ENCODE results near the gene ZNF628.
"Not testable (repeated sequence)": the region's sequence is repeated elsewhere in the genome, so short reads cannot be mapped to it uniquely, and the experiment has no call there.

Gene ZNF628

DNA sequence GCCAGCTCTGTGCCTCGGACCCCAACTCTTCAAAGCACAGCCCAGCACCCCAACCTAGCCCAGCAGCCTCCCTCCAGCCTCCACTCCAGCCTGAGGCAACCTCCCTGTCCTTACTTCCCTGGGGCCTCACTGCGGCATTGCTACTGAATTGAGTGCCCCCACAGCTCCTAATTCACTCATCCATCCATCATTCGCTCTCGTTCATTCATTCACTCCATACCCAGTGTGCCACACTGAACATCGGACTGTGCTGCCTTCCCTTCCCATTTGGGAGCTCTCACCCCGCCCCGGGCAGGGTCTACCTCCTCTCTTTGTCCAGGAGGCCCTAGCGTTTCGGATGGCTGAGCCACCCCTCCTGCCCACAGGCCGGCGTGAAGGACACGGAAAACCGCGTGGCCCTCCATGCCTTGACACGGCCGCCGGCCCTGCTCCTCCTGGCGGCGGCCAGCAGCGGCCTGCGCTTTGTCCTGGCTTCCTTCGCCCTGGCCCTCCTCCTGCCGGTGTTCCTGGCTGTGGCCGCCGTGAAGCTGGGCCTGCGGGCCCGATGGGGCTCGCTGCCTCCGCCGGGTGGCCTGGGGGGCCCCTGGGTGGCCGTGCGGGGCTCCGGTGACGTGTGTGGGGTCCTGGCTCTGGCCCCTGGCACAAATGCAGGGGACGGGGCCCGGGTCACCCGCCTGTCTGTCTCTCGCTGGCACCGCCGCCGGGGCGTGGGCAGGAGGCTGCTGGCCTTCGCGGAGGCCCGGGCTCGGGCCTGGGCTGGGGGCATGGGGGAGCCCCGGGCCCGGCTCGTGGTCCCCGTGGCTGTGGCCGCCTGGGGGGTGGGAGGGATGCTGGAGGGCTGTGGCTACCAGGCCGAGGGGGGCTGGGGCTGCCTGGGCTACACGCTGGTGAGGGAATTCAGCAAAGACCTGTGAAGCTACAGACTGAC, 9.9 kb downstream of the ZNF628 start:
- DNase-seq = no peak

- DNase-seq = no peak
These were observed 10.8 kb downstream of the ZNF628 start for GRCh38 chr19:55486971-55487923.

DNA sequence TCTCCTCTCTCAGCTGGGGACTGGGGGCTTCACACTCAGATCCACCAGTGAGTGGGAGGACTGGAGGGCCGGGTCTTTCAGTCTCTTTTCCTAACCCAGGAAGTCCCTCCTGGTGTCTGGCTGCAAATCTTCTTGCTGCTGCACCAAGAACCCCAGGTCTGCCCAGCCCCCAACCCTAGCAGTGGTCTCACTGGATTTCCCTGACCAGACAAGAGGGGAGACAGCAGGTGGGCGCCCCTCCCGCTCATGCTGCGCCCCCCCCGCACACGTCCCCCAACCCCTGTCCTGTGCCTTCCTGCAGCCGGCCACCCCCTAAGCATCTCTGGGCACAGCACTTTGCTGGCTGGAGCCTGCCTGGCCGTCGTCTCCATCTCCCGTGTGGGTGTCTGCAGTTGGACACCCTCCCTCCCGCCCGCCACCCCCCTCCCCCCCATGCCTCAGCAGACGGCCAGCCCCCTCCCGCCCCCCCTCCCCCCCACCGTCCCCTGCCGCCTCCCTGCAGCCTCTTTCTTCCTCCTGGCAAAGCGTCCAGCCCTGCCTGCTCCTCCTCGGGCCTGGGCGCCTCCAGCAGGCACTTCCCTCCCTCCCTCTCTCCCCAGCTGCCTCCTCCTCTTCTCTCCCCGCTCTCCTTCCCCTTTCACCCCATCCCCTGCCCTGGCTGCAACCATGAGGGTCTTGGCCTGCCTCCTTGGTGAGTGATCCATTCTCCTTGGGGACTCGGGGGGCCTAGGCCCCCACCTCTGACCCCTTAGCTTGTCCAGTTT, 11.7 kb downstream of the ZNF628 start, which contains the start of gene SSC5D:
SSC5D (plus strand) TSS at position 513 of the 764 bp plus-strand sequence; CDS start at position 667, 154 bp downstream.
- no peak for DNase-seq

- no peak for DNase-seq
These were observed 12.7 kb downstream of the ZNF628 start for GRCh38 chr19:55488986-55489710.

DNA sequence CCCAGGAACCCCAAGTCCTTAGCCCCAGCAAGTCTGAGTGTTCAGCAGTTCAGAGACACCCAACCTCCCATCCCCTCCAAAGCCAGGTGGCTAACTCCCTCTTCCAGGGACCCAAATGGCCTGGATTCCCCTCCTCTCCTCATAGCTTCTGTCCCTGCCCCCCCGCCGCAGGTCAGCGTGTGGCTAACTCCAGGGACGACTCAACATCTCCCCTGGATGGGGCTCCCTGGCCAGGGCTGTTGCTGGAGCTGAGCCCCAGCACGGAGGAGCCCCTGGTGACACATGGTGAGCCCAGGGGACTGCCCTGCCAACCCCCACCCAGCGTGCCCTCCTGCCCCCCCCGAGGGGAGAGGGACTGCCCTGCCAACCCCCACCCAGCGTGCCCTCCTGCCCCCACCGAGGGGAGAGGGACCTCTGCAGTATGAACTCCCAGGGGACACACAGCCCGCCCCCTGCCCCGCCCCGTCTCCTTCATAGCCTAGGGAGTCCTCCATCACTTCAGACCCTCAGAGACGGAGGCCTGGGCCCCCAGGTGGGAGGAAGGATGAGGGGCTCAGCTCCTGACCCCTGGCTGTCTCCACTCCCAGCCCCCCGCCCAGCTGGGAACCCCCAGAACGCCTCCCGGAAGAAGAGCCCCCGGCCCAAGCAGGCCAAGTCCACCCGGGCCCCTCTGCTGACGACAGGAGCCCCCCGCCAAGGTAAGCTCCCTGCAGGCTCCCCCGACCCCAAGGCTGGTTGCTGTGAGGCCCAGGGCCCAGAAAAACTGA, 13.5 kb downstream of the ZNF628 start:
- no peak for DNase-seq

- no peak for DNase-seq
These were observed 14.3 kb downstream of the ZNF628 start for GRCh38 chr19:55490478-55491432.

GRCh38 chr19:55491546-55492360, 15.3 kb downstream of the ZNF628 start:
- no peak for DNase-seq

- DNase-seq = peak; percentile 31
These were observed 16.0 kb downstream of the ZNF628 start for GRCh38 chr19:55492362-55492944.

- DNase-seq = no peak
These were observed 16.7 kb downstream of the ZNF628 start for GRCh38 chr19:55493052-55493644.

GRCh38 chr19:55493645-55494171, 17.3 kb downstream of the ZNF628 start:
- no peak for DNase-seq

GRCh38 chr19:55494172-55494761, 17.9 kb downstream of the ZNF628 start:
- DNase-seq = no peak

DNA sequence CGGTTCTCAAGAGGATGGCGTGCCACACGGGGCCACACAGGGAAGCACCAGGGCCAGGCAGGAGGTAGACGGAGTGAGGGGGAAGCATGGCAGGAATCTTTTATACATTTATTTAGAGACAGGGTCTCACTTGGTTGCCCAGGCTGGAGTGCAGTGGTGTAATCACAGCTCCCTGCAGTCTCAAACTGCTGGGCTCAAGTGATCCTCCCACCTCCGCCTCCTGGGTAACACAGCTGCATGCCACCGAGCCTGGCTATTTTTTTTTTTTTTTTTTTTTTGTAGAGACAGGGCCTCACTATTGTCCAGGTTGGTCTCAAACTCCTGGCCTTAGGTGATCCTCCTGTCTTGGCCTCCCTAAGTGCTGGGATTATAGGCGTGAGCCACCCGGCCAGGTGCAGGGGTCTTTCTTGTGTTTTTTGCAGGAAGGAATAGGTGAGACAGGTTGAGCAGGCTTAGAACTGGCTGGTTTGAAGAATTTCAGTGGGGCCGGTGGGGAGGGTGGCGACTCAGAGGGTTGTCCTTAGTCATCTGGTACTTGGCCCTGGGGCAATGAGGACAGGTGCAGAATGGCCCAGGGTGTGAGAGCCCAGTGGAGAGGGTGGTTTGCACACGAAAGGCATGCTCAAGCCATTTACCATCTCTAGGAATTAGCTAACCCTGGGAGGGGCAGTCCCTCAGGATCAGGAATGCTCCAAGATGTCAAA, 19.4 kb downstream of the ZNF628 start:
- DNase-seq = no peak

- DNase-seq = not testable (repeated sequence)
These were observed 20.4 kb downstream of the ZNF628 start for GRCh38 chr19:55496820-55497219.

DNA sequence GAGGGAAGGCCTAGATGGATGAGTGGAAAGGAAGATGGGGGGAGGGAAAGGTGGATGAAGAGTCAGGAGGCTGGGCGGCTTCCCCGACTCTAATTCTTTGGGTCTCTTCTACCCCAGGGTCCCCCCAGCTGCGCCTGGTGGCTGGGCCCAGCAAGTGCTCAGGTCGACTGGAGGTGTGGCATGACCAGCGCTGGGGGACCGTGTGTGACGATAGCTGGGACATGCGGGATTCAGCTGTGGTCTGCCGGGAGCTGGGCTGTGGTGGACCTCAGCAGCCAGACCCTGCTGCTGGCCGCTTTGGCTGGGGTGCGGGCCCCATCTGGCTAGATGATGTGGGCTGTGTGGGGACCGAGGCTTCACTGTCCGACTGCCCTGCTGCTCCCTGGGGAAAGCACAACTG, 21.3 kb downstream of the ZNF628 start:
- DNase-seq = no peak

- no peak for DNase-seq
These were observed 21.9 kb downstream of the ZNF628 start for GRCh38 chr19:55498246-55498840.

GRCh38 chr19:55500368-55500952, 24.0 kb downstream of the ZNF628 start:
- DNase-seq = no peak

Data from NCI-H2107 (cell line).